Testis (tissue), 3 donors: ENCODE data around the gene PPP6R3. TPM values are rescaled to one million over a fixed set of nuclear protein-coding genes. Genes with fewer than 3 reads are reported as not detected.

Experiments
- DNase-seq: peaks from one replicate; pipeline ENCODE4 v3.0.0-alpha.2; 2019
- H3K27ac ChIP-seq, 2 donors: fragments of 200-600 bp; sonication (generic); one replicate each; pipeline ENCODE4 v1.5.1; 2019
- H3K27me3 ChIP-seq: fragments of 200-600 bp; sonication (generic); one replicate; pipeline ENCODE4 v1.5.1; 2019
- H3K36me3 ChIP-seq: fragments of 200-600 bp; sonication (generic); one replicate; pipeline ENCODE4 v1.5.1; 2017; ENCODE audit warnings: low read depth; ENCODE audit errors: missing control alignments
- H3K4me1 ChIP-seq: fragments of 200-600 bp; sonication (generic); one replicate; pipeline ENCODE4 v1.5.1; 2019
- H3K4me3 ChIP-seq, 2 donors: fragments of 200-600 bp; sonication (generic); one replicate each; pipeline ENCODE4 v1.5.1; 2017 to 2019
- H3K9me3 ChIP-seq: fragments of 200-600 bp; sonication (generic); one replicate; pipeline ENCODE4 v1.5.1; 2017
- POLR2A ChIP-seq: fragments of 450-650 bp; IDR thresholded peaks from one replicate; pipeline ENCODE4 v1.6.1; 2017; ENCODE audit warnings: antibody characterized with exemption, mild to moderate bottlenecking, moderate library complexity
- WGBS, 2 donors: methylation state at CpG; one replicate each; pipeline ENCODE4 v1.1.5; 2018; 5-methylcytosine and 5-hydroxymethylcytosine counted together
- intact Hi-C: fragments of 100-400 bp; cut with DNase I; formaldehyde crosslinking; loops from one replicate; pipeline ENCODE4 v1.15.1; 2023; ENCODE audit warnings: low total_unique reads
- polyA plus RNA-seq: library from polyadenylated mRNA; stranded (reverse); fragments of 350-450 nt; fragmentation: Illumina TruSeq; extraction: RNeasy Lipid Tissue Mini Kit (QIAGEN cat#74804); gene quantifications from one replicate; pipeline ENCODE4 v1.2.3, GENCODE V29; 2014; ENCODE audit warnings: low read depth, low replicate concordance; ENCODE audit not compliant: insufficient read depth
- total RNA-seq, 2 donors: library from RNA; depleted of rRNA; stranded (reverse); fragments of >200 nt; gene quantifications; one replicate each; pipeline ENCODE4 v1.2.3, GENCODE V29; 2016
- TF ChIP-seq, protein P1 (sequence below), 3 experiments: fragments of 450-650 bp in 2 of 3; fragments of 200-600 bp in 1 of 3; sonication (generic) in 1 of 3; IDR thresholded peaks; one replicate each; pipeline ENCODE4 v1.5.1; 2016 to 2019; ENCODE audit warnings: antibody characterized with exemption in 3 of 3, mild to moderate bottlenecking in 2 of 3, moderate library complexity in 1 of 3

PPP6R3 gene
- total and polyA plus RNA-seq, 3 donors from 2014 or later, result 88.5 to 190 (median 188) TPM

DNA sequence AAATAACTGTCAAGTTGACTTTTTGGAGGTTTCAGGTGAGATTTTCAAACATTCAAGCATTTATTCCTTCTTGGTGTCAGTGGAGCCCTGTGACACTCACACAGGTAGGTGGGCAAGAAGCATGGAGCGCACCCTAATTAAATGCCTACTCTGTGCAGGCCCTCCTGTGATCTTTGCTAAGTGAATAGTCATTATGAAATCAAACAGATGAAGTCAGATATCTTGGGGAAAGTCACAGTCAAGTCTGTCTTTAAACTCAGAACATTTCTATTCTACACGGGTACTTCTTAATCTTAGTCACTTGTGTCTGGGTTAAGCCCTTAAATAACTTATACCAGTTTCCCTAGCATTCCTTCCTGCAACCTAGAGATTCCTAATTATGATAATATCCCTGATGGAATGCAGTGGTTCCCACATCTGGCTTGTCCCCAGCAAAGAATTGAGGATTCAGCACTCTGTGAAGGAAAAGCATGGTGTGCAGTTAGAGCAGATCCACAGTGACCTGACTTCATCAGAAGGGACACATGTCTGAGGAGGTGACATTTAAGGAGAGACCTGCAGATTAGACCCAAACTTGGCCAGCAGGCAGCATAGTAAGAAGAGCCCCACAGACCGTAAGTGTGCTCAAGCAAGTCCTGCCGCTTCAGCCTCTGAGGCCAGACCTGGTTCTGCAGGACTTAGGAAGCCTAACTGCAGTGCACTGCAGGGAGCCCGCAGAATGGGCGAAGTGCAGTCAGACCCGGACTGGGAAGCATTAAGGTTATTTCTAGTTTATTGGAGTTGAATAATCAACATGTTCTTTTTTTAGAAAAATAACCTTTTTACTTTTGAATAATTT lies 138.5 kb downstream of the PPP6R3 start:
- no peaks in the 10 kb centered on the region for H3K36me3 ChIP-seq
- H3K4me1 ChIP-seq, result no peaks in the 10 kb centered on the region
- no peaks in the 10 kb centered on the region for H3K27me3 ChIP-seq
- no peak overlapping the region for H3K4me3 ChIP-seq
- 92% methylated on average over 7 of the region's 7 CpGs for WGBS, 2 donors
- DNase-seq, result no peak
- no peak overlapping the region for H3K27ac ChIP-seq
- H3K9me3 ChIP-seq, result no peaks in the 10 kb centered on the region
- intact Hi-C loops, result no loop called here
- no peak for TF ChIP-seq POLR2A
- TF ChIP-seq, protein P1, sequence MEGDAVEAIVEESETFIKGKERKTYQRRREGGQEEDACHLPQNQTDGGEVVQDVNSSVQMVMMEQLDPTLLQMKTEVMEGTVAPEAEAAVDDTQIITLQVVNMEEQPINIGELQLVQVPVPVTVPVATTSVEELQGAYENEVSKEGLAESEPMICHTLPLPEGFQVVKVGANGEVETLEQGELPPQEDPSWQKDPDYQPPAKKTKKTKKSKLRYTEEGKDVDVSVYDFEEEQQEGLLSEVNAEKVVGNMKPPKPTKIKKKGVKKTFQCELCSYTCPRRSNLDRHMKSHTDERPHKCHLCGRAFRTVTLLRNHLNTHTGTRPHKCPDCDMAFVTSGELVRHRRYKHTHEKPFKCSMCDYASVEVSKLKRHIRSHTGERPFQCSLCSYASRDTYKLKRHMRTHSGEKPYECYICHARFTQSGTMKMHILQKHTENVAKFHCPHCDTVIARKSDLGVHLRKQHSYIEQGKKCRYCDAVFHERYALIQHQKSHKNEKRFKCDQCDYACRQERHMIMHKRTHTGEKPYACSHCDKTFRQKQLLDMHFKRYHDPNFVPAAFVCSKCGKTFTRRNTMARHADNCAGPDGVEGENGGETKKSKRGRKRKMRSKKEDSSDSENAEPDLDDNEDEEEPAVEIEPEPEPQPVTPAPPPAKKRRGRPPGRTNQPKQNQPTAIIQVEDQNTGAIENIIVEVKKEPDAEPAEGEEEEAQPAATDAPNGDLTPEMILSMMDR (IDR thresholded peaks at IDR 0.05), result no peak

DNA sequence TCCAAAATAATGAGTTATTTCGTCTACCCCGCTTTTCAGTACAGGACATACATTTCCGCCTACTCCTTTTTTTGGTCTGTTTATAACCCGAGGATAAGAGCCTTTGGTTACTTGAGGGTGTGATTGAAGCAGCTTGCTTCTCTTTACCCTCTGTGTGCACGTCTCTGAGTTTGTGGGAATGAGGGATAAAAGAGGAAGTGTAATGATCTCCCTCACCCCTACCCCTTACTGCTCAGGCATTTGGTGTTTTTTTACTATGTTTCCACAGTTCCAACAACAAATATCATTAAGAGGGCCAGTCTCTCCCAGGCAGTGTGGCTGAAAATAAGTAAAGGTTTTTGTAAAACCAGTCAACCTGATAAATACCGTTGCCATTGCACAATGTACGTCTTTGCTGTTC lies 140.6 kb downstream of the PPP6R3 start:
- intact Hi-C loops, result no loop called here
- Histone ChIP-seq H3K4me3 (no peak overlapping the region), H3K36me3 (peaks cover 8% of the 10 kb centered on the region), H3K9me3 (no peaks in the 10 kb centered on the region), H3K27ac (no peak overlapping the region), H3K27me3 (no peaks in the 10 kb centered on the region), H3K4me1 (no peaks in the 10 kb centered on the region)
- no peak for DNase-seq
- TF ChIP-seq, protein P1 (IDR thresholded peaks at IDR 0.05), result no peak
- TF ChIP-seq POLR2A, result no peak
- 87 to 88% methylated on average over 7 of the region's 7 CpGs for WGBS, 2 donors

DNA sequence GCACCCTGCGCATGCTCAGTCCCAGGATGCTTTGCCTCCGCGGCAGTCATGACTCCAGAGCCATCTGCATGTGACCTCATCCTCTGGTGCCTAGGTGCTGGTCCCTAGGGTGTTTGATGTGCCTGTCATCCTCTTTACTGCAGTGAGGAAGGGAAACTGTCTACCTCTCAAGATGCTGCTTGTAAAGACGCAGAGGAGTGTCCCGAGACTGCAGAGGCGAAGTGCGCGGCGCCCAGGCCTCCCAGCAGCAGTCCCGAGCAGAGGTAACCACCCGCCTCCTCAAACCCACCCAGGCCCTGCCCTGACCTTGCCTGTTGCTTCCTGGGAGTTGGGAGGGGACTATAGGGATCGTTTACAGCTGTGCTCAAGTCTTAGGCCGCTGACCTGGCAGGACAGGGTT lies 149.2 kb downstream of the PPP6R3 start:
- no peak overlapping the region for H3K27ac ChIP-seq
- H3K9me3 ChIP-seq, result no peaks in the 10 kb centered on the region
- no peaks in the 10 kb centered on the region for H3K4me1 ChIP-seq
- WGBS, 2 donors, result 68 to 76% methylated on average over 8 to 13 of the region's 13 CpGs
- H3K27me3 ChIP-seq, result no peaks in the 10 kb centered on the region
- no peak overlapping the region for H3K4me3 ChIP-seq
- peaks cover 8% of the 10 kb centered on the region for H3K36me3 ChIP-seq
- intact Hi-C loops, result no loop called here
- TF ChIP-seq POLR2A, result no peak
- TF ChIP-seq, protein P1 (IDR thresholded peaks at IDR 0.05), result no peak
- no peak for DNase-seq

DNA sequence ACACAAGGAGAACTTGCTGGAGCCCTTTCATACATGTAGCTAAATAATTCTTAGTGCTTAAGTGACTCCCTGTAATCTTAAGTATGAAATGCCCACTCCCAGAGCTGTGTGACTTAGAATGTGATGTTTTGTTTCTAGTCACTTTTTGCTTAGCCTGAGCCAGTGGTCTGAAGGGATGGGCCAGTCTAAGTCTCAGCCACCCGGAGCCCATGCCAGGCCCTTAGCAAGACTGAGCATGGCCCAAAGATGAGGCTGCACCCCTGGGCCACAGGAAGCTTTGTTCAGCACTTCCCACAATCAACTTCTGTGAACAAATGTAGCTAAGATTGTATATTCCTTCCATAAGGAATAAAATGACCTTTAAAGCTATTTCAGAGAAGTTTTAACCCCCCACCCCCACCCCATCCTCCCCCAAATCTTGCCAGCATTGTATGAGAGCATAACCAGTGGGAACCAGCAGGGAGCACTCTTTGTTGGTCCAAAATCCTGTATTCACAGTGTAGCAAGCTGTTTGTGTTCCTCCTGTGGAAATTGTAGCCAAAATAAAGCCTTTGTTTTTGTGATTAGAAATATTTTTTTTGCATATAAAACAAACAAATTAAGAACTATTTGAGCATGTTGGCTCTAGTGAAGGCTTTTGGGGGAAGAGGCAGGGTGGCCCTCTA lies 150.0 kb downstream of the PPP6R3 start:
- no peak overlapping the region for H3K27ac ChIP-seq
- no peaks in the 10 kb centered on the region for H3K27me3 ChIP-seq
- peak; percentile 38 for DNase-seq
- no peak for TF ChIP-seq POLR2A
- TF ChIP-seq, protein P1 (IDR thresholded peaks at IDR 0.05), result peak in 1 of 3 experiments; percentile 25
- H3K4me1 ChIP-seq, result no peaks in the 10 kb centered on the region
- intact Hi-C loops, result no loop called here
- peaks cover 1% of the 10 kb centered on the region for H3K36me3 ChIP-seq
- no peak overlapping the region for H3K4me3 ChIP-seq
- H3K9me3 ChIP-seq, result no peaks in the 10 kb centered on the region
- 38 to 67% methylated on average over 1 of the region's 1 CpG for WGBS, 2 donors
